T-helper 2 cell (primary cell): Measurements from ENCODE around the gene PLEKHM1.

Source experiments
- DNase-seq, 5 experiments: peaks; one replicate each; pipeline versions ENCODE4 v3.0.0 to v3.0.0-alpha.2; 2012 to 2022

The PLEKHM1 gene

GRCh38 chr17:45427181-45427835 lies 63.2 kb downstream of the PLEKHM1 start:
- no peak for DNase-seq

GRCh38 chr17:45426561-45426960 lies 64.0 kb downstream of the PLEKHM1 start:
- no peak for DNase-seq

GRCh38 chr17:45425984-45426413 lies 64.5 kb downstream of the PLEKHM1 start:
- DNase-seq = no peak

- no peak for DNase-seq
Measured at GRCh38 chr17:45425125-45425983, 65.2 kb downstream of the PLEKHM1 start.

GRCh38 chr17:45424769-45425124 lies 65.8 kb downstream of the PLEKHM1 start:
- no peak for DNase-seq

- DNase-seq = no peak
Measured at GRCh38 chr17:45423975-45424335, 66.6 kb downstream of the PLEKHM1 start.

GRCh38 chr17:45423304-45423974 lies 67.1 kb downstream of the PLEKHM1 start:
- DNase-seq = no peak

GRCh38 chr17:45414990-45415881 lies 75.3 kb downstream of the PLEKHM1 start:
- no peak for DNase-seq

- no peak for DNase-seq
Measured at GRCh38 chr17:45413498-45413923, 77.0 kb downstream of the PLEKHM1 start.

GRCh38 chr17:45411348-45412105 lies 79.0 kb downstream of the PLEKHM1 start:
- no peak for DNase-seq

- DNase-seq = peak; percentile 36 to 83 (median 41)
Measured at GRCh38 chr17:45410144-45411091, 80.1 kb downstream of the PLEKHM1 start.

- peak in 1 of 5 experiments; percentile 43 for DNase-seq
Measured at GRCh38 chr17:45409659-45410076, 80.9 kb downstream of the PLEKHM1 start.

GRCh38 chr17:45408611-45409421 lies 81.7 kb downstream of the PLEKHM1 start:
- no peak for DNase-seq

GRCh38 chr17:45406107-45406506 lies 84.4 kb downstream of the PLEKHM1 start:
- DNase-seq = no peak

- DNase-seq = no peak
Measured at GRCh38 chr17:45405250-45406086, 85.1 kb downstream of the PLEKHM1 start.

- DNase-seq = no peak
Measured at GRCh38 chr17:45404870-45405249, 85.7 kb downstream of the PLEKHM1 start.

- DNase-seq = no peak
Measured at GRCh38 chr17:45403906-45404490, 86.5 kb downstream of the PLEKHM1 start.

GRCh38 chr17:45402916-45403315 lies 87.6 kb downstream of the PLEKHM1 start:
- no peak for DNase-seq
